ENCODE data around the gene ATP1A2.

The ATP1A2 gene

DNA sequence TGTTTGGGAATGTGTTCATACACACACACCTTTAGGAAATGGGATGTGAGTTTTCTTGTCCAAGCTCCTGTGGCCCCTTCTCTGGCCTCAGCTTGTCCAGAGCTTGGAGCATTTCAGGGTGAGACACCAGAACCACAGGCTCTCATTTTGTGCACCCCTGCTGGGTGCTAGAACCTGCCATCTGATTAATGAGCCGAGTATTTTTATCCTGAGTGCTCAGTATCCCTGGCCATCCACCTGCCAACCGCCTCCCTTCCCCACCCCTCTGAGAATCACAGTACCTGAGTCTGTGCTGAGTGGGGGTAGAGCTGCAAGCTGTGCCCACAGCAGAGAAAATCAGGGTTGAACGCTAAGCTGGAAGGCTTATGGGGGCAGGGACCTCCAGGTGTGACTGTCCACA, 76.2 kb downstream of the ATP1A2 start:
- TF ChIP-seq FOXP2 (optimal IDR thresholded peaks at IDR 0.05; ENCODE audit: borderline replicate concordance, extremely low read depth, extremely low read length, insufficient read depth) (no peak), SIN3A (IDR thresholded peaks at IDR 0.05; ENCODE audit: borderline replicate concordance, insufficient read depth, low read length) (no peak), POLR2AphosphoS5 (IDR thresholded peaks at IDR 0.05; ENCODE audit: low read depth, low read length) (no peak), TAF1 (IDR thresholded peaks at IDR 0.05; ENCODE audit: borderline replicate concordance, insufficient read depth, low read length) (no peak)
- TF ChIP-seq, protein P1, sequence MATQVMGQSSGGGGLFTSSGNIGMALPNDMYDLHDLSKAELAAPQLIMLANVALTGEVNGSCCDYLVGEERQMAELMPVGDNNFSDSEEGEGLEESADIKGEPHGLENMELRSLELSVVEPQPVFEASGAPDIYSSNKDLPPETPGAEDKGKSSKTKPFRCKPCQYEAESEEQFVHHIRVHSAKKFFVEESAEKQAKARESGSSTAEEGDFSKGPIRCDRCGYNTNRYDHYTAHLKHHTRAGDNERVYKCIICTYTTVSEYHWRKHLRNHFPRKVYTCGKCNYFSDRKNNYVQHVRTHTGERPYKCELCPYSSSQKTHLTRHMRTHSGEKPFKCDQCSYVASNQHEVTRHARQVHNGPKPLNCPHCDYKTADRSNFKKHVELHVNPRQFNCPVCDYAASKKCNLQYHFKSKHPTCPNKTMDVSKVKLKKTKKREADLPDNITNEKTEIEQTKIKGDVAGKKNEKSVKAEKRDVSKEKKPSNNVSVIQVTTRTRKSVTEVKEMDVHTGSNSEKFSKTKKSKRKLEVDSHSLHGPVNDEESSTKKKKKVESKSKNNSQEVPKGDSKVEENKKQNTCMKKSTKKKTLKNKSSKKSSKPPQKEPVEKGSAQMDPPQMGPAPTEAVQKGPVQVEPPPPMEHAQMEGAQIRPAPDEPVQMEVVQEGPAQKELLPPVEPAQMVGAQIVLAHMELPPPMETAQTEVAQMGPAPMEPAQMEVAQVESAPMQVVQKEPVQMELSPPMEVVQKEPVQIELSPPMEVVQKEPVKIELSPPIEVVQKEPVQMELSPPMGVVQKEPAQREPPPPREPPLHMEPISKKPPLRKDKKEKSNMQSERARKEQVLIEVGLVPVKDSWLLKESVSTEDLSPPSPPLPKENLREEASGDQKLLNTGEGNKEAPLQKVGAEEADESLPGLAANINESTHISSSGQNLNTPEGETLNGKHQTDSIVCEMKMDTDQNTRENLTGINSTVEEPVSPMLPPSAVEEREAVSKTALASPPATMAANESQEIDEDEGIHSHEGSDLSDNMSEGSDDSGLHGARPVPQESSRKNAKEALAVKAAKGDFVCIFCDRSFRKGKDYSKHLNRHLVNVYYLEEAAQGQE (IDR thresholded peaks at IDR 0.05; ENCODE audit: insufficient read depth in 1 of 2, low read depth in 2 of 2, low read length in 2 of 2) = no peak

- TF ChIP-seq, protein P1 (IDR thresholded peaks at IDR 0.05; ENCODE audit: insufficient read depth in 1 of 2, low read depth in 2 of 2, low read length in 2 of 2) = no peak
- no peak for TF ChIP-seq FOXP2 (optimal IDR thresholded peaks at IDR 0.05; ENCODE audit: borderline replicate concordance, extremely low read depth, extremely low read length, insufficient read depth)
- no peak for TF ChIP-seq SIN3A (IDR thresholded peaks at IDR 0.05; ENCODE audit: borderline replicate concordance, insufficient read depth, low read length)
- TF ChIP-seq POLR2AphosphoS5 (IDR thresholded peaks at IDR 0.05; ENCODE audit: low read depth, low read length) = no peak
- no peak for TF ChIP-seq TAF1 (IDR thresholded peaks at IDR 0.05; ENCODE audit: borderline replicate concordance, insufficient read depth, low read length)
Observed at GRCh38 chr1:160192234-160192633, 76.7 kb downstream of the ATP1A2 start.
